ENCODE measurements around the gene MAGI2.

Gene MAGI2

DNA sequence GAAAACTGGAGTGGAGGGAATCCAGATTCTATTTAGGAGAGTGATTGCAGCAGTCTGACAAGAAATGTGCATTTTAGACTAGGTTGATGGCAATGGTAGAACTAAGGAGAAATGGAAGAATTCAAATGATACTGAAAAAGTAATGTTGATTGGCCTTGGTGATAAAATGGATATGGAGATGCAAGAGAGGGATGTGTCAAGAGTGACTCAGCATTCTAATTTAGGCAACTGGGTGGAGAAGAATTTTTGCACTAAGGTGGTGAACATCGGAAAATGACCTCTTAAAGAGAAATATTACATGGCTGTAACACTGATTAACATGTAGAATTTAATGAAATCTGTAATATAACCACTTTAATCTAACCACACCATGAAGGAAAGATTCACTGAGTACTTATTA, 848.3 kb downstream of the MAGI2 start:
- DNase-seq (ENCODE audit: low read depth, low spot score) = no peak
- TF ChIP-seq, protein P1, sequence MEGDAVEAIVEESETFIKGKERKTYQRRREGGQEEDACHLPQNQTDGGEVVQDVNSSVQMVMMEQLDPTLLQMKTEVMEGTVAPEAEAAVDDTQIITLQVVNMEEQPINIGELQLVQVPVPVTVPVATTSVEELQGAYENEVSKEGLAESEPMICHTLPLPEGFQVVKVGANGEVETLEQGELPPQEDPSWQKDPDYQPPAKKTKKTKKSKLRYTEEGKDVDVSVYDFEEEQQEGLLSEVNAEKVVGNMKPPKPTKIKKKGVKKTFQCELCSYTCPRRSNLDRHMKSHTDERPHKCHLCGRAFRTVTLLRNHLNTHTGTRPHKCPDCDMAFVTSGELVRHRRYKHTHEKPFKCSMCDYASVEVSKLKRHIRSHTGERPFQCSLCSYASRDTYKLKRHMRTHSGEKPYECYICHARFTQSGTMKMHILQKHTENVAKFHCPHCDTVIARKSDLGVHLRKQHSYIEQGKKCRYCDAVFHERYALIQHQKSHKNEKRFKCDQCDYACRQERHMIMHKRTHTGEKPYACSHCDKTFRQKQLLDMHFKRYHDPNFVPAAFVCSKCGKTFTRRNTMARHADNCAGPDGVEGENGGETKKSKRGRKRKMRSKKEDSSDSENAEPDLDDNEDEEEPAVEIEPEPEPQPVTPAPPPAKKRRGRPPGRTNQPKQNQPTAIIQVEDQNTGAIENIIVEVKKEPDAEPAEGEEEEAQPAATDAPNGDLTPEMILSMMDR (IDR thresholded peaks at IDR 0.05; ENCODE audit: insufficient read depth, low read length, missing control alignments) = no peak
- POLR2A ChIA-PET = no interaction called here
- CTCF ChIA-PET = no interaction called here
- H3K4me3 ChIP-seq (ENCODE audit: low read depth, low read length) = no peak overlapping the region

DNA sequence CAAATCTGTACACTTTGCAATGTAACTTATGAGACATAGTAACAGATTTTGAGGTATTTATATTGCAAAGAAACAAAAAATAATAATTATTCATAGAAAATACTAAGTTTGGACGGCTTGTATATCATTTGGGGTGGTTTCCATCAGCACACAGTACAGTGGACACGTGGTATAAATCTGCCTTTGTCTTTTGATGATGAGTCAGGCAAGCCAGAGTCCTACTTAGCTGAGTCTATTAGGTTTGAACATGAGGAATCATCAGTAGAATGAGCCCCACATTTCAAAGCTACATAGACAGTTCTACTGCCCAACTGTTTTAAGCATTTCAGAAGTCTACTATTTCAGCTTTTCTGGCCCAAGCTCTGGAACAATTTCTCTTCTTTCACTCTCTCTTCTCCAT, 851.7 kb downstream of the MAGI2 start:
- no peak for DNase-seq (ENCODE audit: low read depth, low spot score)
- ChIA-PET POLR2A (no interaction called here), CTCF (no interaction called here)
- H3K4me3 ChIP-seq (ENCODE audit: low read depth, low read length) = no peak overlapping the region
- TF ChIP-seq, protein P1 (IDR thresholded peaks at IDR 0.05; ENCODE audit: insufficient read depth, low read length, missing control alignments) = no peak

DNA sequence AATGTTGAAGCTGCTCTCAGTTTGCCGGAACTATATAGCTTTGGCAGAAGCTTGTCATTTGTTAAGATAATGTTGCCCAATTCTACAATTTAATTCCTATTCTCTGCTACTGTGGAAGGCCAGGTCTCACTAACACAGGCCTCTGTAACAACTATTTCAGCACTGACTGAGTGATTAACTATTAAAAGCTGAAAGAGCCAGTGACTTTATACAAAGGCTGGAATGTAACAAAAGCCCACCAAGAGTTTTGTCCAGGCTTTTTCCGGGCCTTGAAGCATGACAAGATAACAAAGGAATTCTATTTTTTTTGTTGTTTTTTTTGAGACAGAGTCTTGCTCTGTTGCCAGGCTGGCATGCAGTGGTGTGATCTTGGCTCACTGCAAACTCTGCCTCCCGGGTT, 859.3 kb downstream of the MAGI2 start:
- TF ChIP-seq, protein P1 (IDR thresholded peaks at IDR 0.05; ENCODE audit: insufficient read depth, low read length, missing control alignments) = no peak
- no peak for DNase-seq (ENCODE audit: low read depth, low spot score)
- POLR2A ChIA-PET = interaction anchor here (0.7 kb wide), 1 partner anchor 38 kb away, joined by 4 read pairs; no protein-coding TSS in a partner anchor
- CTCF ChIA-PET = interaction anchor here (0.7 to 1.1 kb wide), 2 partner anchors 460 to 589 kb away, joined by 3 read pairs; no protein-coding TSS in a partner anchor
- no peak overlapping the region for H3K4me3 ChIP-seq (ENCODE audit: low read depth, low read length)

- POLR2A ChIA-PET = no interaction called here
- TF ChIP-seq, protein P1 (IDR thresholded peaks at IDR 0.05; ENCODE audit: insufficient read depth, low read length, missing control alignments) = no peak
- DNase-seq (ENCODE audit: low read depth, low spot score) = no peak
- H3K4me3 ChIP-seq (ENCODE audit: low read depth, low read length) = no peak overlapping the region
- CTCF ChIA-PET = interaction anchor here (0.9 to 1.6 kb wide), 2 partner anchors 8 to 693 kb away, joined by 3 to 4 read pairs; no protein-coding TSS in a partner anchor
Measured at GRCh38 chr7:78588393-78588792, 865.1 kb downstream of the MAGI2 start.

DNA sequence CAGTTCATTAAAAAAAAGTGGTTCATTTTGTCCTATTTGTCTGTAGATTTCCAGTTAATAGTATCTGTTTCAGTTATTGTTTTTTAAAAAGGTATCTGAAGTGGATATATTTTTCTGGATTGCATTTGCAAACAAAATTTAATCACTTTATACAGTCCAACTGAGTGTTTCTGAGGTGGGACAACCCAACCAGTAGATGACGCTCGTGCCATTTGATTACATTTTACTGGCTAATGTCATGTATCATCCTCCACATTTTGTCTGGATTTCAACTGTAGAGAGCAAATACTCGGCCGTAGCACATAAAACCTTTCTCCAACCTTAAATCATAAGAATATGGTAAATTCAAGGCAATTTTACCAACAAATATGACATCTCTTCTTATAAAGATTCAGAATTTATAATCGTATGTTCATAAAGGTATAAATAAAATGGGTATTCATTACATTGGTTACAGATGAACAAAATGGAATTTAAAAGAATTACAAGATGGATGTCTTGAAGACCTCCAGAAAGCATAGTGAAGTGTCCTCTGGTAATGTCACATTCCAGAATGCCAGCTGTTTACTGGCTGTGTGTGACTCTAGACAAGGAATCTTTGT, 865.9 kb downstream of the MAGI2 start:
- ChIA-PET POLR2A (no interaction called here), CTCF (interaction anchor here (0.7 to 1.6 kb wide), 2 partner anchors 9 to 695 kb away, joined by 3 to 4 read pairs; no protein-coding TSS in a partner anchor)
- no peak for DNase-seq (ENCODE audit: low read depth, low spot score)
- H3K4me3 ChIP-seq (ENCODE audit: low read depth, low read length) = no peak overlapping the region
- TF ChIP-seq, protein P1 (IDR thresholded peaks at IDR 0.05; ENCODE audit: insufficient read depth, low read length, missing control alignments) = peak; percentile 30

- no peak for DNase-seq (ENCODE audit: low read depth, low spot score)
- ChIA-PET POLR2A (no interaction called here), CTCF (no interaction called here)
- TF ChIP-seq, protein P1 (IDR thresholded peaks at IDR 0.05; ENCODE audit: insufficient read depth, low read length, missing control alignments) = no peak
- no peak overlapping the region for H3K4me3 ChIP-seq (ENCODE audit: low read depth, low read length)
Measured at GRCh38 chr7:78585980-78586379, 867.5 kb downstream of the MAGI2 start.
